T-cell (primary cell): ENCODE measurements around the gene HOXD12. TPM values are rescaled to one million over a fixed set of nuclear protein-coding genes. Genes with fewer than 3 reads are reported as not detected.
A peak's percentile ranks its signal among the peaks of the same experiment; 100 is the strongest.

Source experiments
- ATAC-seq, 4 experiments: fragments of 200-7000 bp in 3 of 4; fragments of 150-1000 bp in 1 of 4; cut with Tn5 transposase; replicated peaks in 1 of 4; 1 replicate in 3 of 4; 2 replicates in 1 of 4; pipeline ENCODE4 v1.10.0; 2021; ENCODE audit warnings: moderate library complexity in 3 of 4, mild to moderate bottlenecking in 2 of 4, moderate number of reproducible peaks in 1 of 4
- CTCF ChIA-PET, 2 donors: fragments of 300-600 bp; sonication (Branson Sonifier 250); formaldehyde crosslinking; loops; one replicate each; lab custom pipeline; 2022; ENCODE audit warnings: antibody characterized with exemption in 2 of 2; lab: Charles Lee
- POLR2A ChIA-PET, 2 donors: fragments of 300-600 bp; sonication (Branson Sonifier 250); formaldehyde crosslinking; loops; one replicate each; lab custom pipeline; 2022; ENCODE audit warnings: antibody characterized with exemption in 2 of 2; lab: Charles Lee
- DNase-seq, 35 experiments: peaks; one replicate each; pipeline versions ENCODE4 v3.0.0 to v3.0.0-alpha.2; 2013 to 2023
- H3K27ac ChIP-seq: one replicate; pipeline ENCODE4 v1.5.1; 2013; ENCODE audit warnings: low read length
- H3K27me3 ChIP-seq, 2 experiments: replicated peaks in 1 of 2; 1 replicate in 1 of 2; 2 replicates in 1 of 2; pipeline versions ENCODE4 v1.6.1 to v1.7.0; 2013; ENCODE audit warnings: low read length in 1 of 2, mixed read lengths in 1 of 2; ENCODE audit not compliant: control insufficient read depth in 2 of 2, insufficient read depth in 2 of 2; ENCODE audit errors: extremely low read depth in 1 of 2
- H3K36me3 ChIP-seq, 2 donors: 1 replicate in 1 of 2; 2 replicates in 1 of 2; pipeline versions ENCODE4 v1.6.1 to v1.7.0; 2013; ENCODE audit warnings: low read length in 1 of 2; ENCODE audit not compliant: control insufficient read depth in 2 of 2, insufficient read depth in 1 of 2; ENCODE audit errors: extremely low read depth in 1 of 2
- H3K4me1 ChIP-seq, 2 experiments: 1 replicate in 1 of 2; 2 replicates in 1 of 2; pipeline versions ENCODE4 v1.6.1 to v1.7.0; 2013; ENCODE audit warnings: low read length in 2 of 2, mixed read lengths in 1 of 2; ENCODE audit not compliant: insufficient read depth in 2 of 2, control insufficient read depth in 1 of 2; ENCODE audit errors: extremely low read depth in 1 of 2
- H3K4me3 ChIP-seq, 2 donors: 1 replicate in 1 of 2; 2 replicates in 1 of 2; pipeline versions ENCODE4 v1.5.1 to v1.7.0; 2013; ENCODE audit warnings: mild to moderate bottlenecking in 2 of 2, low read length in 1 of 2, moderate library complexity in 1 of 2; ENCODE audit not compliant: control insufficient read depth in 1 of 2; ENCODE audit errors: extremely low read depth in 1 of 2
- H3K9me3 ChIP-seq: 2 replicates; pipeline ENCODE4 v1.7.0; 2013
- H3K27ac Mint-ChIP-seq, 2 donors: one replicate each; pipeline ENCODE4 v1.8.0; 2020 to 2021; ENCODE audit warnings: mild to moderate bottlenecking in 2 of 2, mixed read lengths in 2 of 2
- H3K27me3 Mint-ChIP-seq, 2 donors: one replicate each; pipeline ENCODE4 v1.8.0; 2021 to 2022; ENCODE audit warnings: mixed read lengths in 2 of 2
- H3K36me3 Mint-ChIP-seq: one replicate; pipeline ENCODE4 v1.8.0; 2021; ENCODE audit warnings: mixed read lengths
- H3K4me1 Mint-ChIP-seq, 3 donors: one replicate each; pipeline ENCODE4 v1.8.0; 2020 to 2022; ENCODE audit warnings: mixed read lengths in 3 of 3, mild to moderate bottlenecking in 1 of 3
- H3K4me3 Mint-ChIP-seq, 3 donors: one replicate each; pipeline ENCODE4 v1.8.0; 2020 to 2022; ENCODE audit warnings: mild to moderate bottlenecking in 3 of 3, mixed read lengths in 3 of 3, moderate library complexity in 3 of 3
- H3K9me3 Mint-ChIP-seq, 3 donors: one replicate each; pipeline ENCODE4 v1.8.0; 2020 to 2022; ENCODE audit warnings: mixed read lengths in 3 of 3
- WGBS: methylation state at CpG from one replicate; pipeline ENCODE4 v1.1.5; 2013; ENCODE audit warnings: missing lambda C conversion rate; ENCODE audit not compliant: insufficient coverage; 5-methylcytosine and 5-hydroxymethylcytosine counted together
- total RNA-seq, 35 experiments: library from RNA in 6 of 35; stranded (reverse) in 6 of 35; fragments of 120-200 nt in 1 of 35; gene quantifications; one replicate each; pipeline versions ENCODE4 v1.2.1 to v1.2.4 and lab custom pipeline; 2013 to 2026

Gene HOXD12
- total RNA-seq, 5 donors from 2014 or later (not counting 1 experiment from before 2014, with no cell fraction given): not detected

DNA sequence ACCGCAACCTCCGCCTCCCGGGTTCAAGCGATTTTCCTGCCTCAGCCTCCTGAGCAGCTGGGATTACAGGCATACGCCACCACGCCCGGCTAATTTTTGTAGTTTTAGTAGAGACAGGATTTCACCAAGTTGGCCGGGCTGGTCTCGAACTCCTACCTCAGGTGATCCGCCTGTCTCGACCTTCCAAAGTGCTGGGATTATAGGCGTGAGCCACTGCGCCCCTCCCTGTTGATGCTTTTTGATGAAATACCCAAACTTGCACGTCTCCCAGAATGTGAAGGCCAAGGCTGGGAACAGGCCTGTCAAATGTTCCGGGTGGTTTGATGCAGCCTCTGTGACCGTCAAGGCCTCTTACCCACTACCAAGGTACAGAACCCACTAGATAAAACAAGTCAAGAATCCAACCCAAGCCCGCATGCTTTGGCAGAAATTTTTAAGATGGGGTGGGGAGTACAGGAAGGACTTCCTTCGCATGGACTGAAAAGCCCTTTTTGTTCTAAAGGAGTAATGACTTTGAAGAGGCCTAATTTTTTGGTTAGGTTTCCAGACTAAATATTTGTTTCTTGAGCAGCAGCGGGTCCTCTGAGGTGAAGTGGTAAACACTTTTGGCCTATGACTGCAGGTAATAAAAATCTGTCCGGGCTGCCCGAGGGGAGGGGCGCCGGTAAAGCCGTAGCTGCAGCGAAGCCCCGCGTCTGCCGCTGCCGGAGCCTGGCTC, 12.1 kb upstream of the HOXD12 start:
- POLR2A ChIA-PET: no interaction called here
- Histone ChIP-seq H3K27me3 (peaks cover 45 to 83% of the 10 kb centered on the region in 2 experiments), H3K27ac (no peak overlapping the region), H3K9me3 (peaks cover 2% of the 10 kb centered on the region), H3K36me3 (no peaks in the 10 kb centered on the region), H3K4me1 (peaks cover 0 to 28% of the 10 kb centered on the region in 2 experiments), H3K4me3 (peak overlapping the region in 1 of 2 donors; percentile 28)
- no peak for ATAC-seq
- Mint-ChIP-seq H3K4me1 (peaks cover 13 to 14% (median 14%) of the 10 kb centered on the region in 3 donors), H3K9me3 (peaks cover 0 to 13% (median 4%) of the 10 kb centered on the region in 3 donors), H3K27ac (no peak overlapping the region), H3K4me3 (peak overlapping the region in 1 of 3 donors; percentile 64), H3K36me3 (peaks cover 4% of the 10 kb centered on the region), H3K27me3 (peaks cover 77 to 94% of the 10 kb centered on the region in 2 donors)
- CTCF ChIA-PET: no interaction called here
- DNase-seq: peak in 2 of 35 experiments; percentile 5 to 8
- WGBS: 19% methylated on average over 17 of the region's 29 CpGs

DNA sequence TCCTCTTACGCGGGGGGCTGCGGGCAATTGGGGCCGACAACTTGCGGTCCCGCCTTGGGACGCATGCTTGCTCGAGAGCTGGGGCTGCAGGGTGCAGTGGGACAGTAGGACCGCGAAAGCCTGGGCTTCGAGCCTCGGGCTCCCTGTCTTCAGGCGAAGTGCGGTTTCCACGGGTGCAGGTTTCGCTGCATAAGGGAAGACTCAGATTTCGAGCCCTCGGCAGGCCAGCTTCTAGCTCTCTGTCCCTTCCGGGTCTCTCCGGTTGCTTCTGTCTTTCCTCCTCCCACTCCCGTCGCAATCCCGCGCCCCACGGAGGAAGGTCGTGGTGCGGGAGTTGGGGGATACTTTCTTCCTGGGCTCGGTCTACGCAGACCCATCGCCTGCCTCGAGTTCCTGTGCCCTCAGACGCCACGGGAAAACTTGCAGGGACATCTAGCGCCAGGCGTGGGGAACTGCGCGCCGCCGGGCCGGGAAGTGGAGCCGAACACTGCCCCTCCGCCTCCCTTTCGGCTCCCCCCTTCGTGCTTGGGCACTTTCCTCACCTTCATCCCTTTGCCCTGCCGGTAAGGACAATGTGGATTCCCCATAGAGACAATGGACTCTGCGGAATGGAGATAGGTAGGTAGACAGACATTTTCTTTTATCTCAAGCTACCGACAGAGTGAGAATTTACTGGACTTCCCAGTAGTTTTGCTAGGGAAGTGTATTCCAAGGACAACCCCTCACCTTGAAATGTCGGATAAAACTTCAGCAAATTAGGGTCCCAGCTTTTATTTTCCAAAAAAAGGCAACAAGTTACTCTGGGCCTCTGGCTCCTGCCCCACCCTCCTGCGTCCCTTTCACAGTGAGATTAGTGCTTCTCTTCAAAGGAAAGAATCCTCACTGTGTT, 11.3 kb upstream of the HOXD12 start:
- POLR2A ChIA-PET: no interaction called here
- CTCF ChIA-PET: interaction anchor here in 1 of 2 donors (0.8 to 1.7 kb wide), 2 partner anchors 10 to 837 kb away, joined by 3 to 4 read pairs; no protein-coding TSS in a partner anchor
- Histone ChIP-seq H3K27me3 (peaks cover 45 to 80% of the 10 kb centered on the region in 2 experiments), H3K36me3 (no peaks in the 10 kb centered on the region), H3K4me1 (peaks cover 0 to 26% of the 10 kb centered on the region in 2 experiments), H3K9me3 (peaks cover 2% of the 10 kb centered on the region), H3K4me3 (peak overlapping the region in 1 of 2 donors; percentile 28), H3K27ac (no peak overlapping the region)
- ATAC-seq (peak in 2 of 4 experiments; percentile 29 to 36), DNase-seq (peak in 4 of 35 experiments; percentile 12 to 38 (median 16))
- Mint-ChIP-seq H3K4me3 (peak overlapping the region; percentile 39 to 64 (median 59)), H3K4me1 (peaks cover 14 to 17% (median 15%) of the 10 kb centered on the region in 3 donors), H3K27ac (peak overlapping the region in 1 of 2 donors; percentile 49), H3K9me3 (peaks cover 0 to 13% (median 4%) of the 10 kb centered on the region in 3 donors), H3K36me3 (peaks cover 4% of the 10 kb centered on the region), H3K27me3 (peaks cover 73 to 91% of the 10 kb centered on the region in 2 donors)
- WGBS: 10% methylated on average over 28 of the region's 49 CpGs

- H3K27me3 ChIP-seq: peaks cover 46 to 78% of the 10 kb centered on the region in 2 experiments
- no peak overlapping the region for H3K4me3 ChIP-seq
- Mint-ChIP-seq H3K27me3 (peaks cover 73 to 91% of the 10 kb centered on the region in 2 donors), H3K36me3 (no peaks in the 10 kb centered on the region), H3K9me3 (peaks cover 3 to 7% (median 4%) of the 10 kb centered on the region in 3 donors), H3K4me3 (no peak overlapping the region), H3K27ac (no peak overlapping the region), H3K4me1 (peaks cover 22 to 23% (median 23%) of the 10 kb centered on the region in 3 donors)
- ATAC-seq (no peak), DNase-seq (no peak)
- ChIA-PET CTCF (interaction anchor here (0.5 to 1.7 kb wide), 3 partner anchors 9 to 1747 kb away, joined by 3 to 4 read pairs (median 3); no protein-coding TSS in a partner anchor), POLR2A (no interaction called here)
- H3K9me3 ChIP-seq: peaks cover 2% of the 10 kb centered on the region
- WGBS: 0% methylated on average over 1 of the region's 6 CpGs
- H3K4me1 ChIP-seq: peaks cover 0 to 31% of the 10 kb centered on the region in 2 experiments
- H3K27ac ChIP-seq: no peak overlapping the region
- no peaks in the 10 kb centered on the region for H3K36me3 ChIP-seq
These were observed 10.4 kb upstream of the HOXD12 start for GRCh38 chr2:176088937-176089842.

DNA sequence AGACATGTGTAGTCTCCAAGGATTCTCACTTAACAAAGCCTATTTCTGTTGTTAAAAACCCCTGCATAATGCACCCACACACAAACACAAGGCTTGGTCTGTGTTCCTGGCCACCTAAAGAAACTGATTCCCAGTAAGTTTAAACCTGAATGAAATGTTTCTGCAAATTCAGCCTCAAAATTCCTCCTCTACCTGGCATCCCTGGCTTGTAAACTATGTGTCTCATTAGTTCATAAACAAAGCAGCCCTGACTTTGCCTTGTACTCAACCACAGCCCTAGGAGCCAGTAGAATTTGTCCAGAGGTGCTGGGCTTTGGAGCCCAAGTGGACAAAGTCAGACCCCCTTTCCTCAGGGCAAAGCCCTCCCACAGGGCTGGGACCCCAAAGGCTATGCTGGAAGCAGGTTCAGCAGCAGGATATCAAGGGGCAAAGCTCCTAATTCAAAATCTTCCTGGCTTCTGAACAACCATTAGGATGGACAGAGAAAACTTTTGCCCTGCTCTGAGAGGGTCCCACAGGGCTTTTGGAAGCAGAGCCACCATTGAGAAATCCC, 9.7 kb upstream of the HOXD12 start:
- no peak overlapping the region for H3K4me3 Mint-ChIP-seq
- peaks cover 74 to 91% of the 10 kb centered on the region in 2 donors for H3K27me3 Mint-ChIP-seq
- POLR2A ChIA-PET: no interaction called here

DNA sequence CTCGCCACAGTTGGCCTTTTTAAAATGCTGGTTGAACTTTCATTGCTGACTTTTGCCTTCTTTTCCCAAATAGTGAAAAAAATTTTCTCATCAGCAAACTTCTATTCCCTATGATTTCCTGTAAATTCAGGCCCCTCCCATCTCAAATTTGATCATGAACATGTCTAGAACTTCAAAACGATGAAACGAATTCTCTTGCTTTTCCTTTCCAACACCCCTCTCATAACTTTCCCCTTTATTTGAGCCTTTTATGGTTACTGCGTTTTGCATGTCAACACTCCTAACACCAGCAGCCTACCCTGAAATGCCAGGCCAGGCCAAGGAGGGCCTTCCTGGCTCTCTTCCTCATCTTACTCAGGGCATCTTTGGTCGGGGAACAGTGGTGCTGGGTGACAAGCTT, 8.7 kb upstream of the HOXD12 start:
- H3K4me1 Mint-ChIP-seq: peaks cover 22 to 23% (median 23%) of the 10 kb centered on the region in 3 donors
- peak in 1 of 35 experiments; percentile 17 for DNase-seq
- H3K4me3 ChIP-seq: no peak overlapping the region
- H3K36me3 Mint-ChIP-seq: no peaks in the 10 kb centered on the region
- ChIA-PET CTCF (no interaction called here), POLR2A (no interaction called here)
- H3K9me3 ChIP-seq: peaks cover 2% of the 10 kb centered on the region
- H3K9me3 Mint-ChIP-seq: peaks cover 3 to 7% (median 4%) of the 10 kb centered on the region in 3 donors
- peaks cover 80 to 91% of the 10 kb centered on the region in 2 donors for H3K27me3 Mint-ChIP-seq
- no peak overlapping the region for H3K4me3 Mint-ChIP-seq
- H3K27ac ChIP-seq: no peak overlapping the region
- H3K27ac Mint-ChIP-seq: no peak overlapping the region
- H3K4me1 ChIP-seq: peaks cover 0 to 22% of the 10 kb centered on the region in 2 experiments
- ATAC-seq: no peak
- 33% methylated on average over 4 of the region's 5 CpGs for WGBS
- H3K36me3 ChIP-seq: no peaks in the 10 kb centered on the region
- peaks cover 50 to 72% of the 10 kb centered on the region in 2 experiments for H3K27me3 ChIP-seq

More for the DNA sequence above, 9.7 kb upstream of the HOXD12 start:
- peaks cover 0 to 27% of the 10 kb centered on the region in 2 experiments for H3K4me1 ChIP-seq
- Mint-ChIP-seq H3K4me1 (peaks cover 22 to 23% (median 23%) of the 10 kb centered on the region in 3 donors), H3K36me3 (no peaks in the 10 kb centered on the region), H3K27ac (no peak overlapping the region), H3K9me3 (peaks cover 3 to 7% (median 4%) of the 10 kb centered on the region in 3 donors)
- H3K9me3 ChIP-seq: peaks cover 2% of the 10 kb centered on the region
- H3K36me3 ChIP-seq: no peaks in the 10 kb centered on the region
- peaks cover 47 to 76% of the 10 kb centered on the region in 2 experiments for H3K27me3 ChIP-seq
- H3K4me3 ChIP-seq: no peak overlapping the region
- CTCF ChIA-PET: interaction anchor here (0.5 to 1.7 kb wide), 2 partner anchors 839 to 1747 kb away, joined by 3 to 4 read pairs; no protein-coding TSS in a partner anchor
- ATAC-seq (no peak), DNase-seq (no peak)
- no peak overlapping the region for H3K27ac ChIP-seq
